ENCODE data around the gene MYCL.
"Not testable (repeated sequence)": the region's sequence is repeated elsewhere in the genome, so short reads cannot be mapped to it uniquely, and the experiment has no call there.

The MYCL gene

GRCh38 chr1:39890273-39890672 lies 11.4 kb downstream of the MYCL start:
- no peak for DNase-seq

DNA sequence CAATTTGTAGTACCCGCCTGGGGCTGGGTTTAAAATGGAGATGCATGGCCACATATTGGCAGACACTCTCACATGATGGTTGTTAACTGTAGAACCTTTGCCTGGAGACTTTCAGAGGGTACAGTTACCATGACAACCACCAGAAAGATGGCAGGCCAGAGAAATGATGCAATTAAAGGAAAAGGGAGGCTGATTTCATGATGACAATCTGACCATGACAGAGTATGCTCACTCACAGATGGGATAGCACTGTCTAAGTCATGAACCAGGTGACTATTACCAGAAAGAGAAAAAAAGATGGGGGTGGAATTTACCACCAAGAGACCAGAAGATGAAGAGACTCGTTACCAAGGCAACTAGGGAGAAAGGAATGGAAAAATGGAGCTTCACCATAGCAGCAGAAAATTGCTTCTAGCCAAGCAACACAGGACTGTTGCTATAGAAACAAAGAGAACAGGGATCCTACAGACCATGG lies 14.9 kb downstream of the MYCL start:
- no peak for DNase-seq

DNA sequence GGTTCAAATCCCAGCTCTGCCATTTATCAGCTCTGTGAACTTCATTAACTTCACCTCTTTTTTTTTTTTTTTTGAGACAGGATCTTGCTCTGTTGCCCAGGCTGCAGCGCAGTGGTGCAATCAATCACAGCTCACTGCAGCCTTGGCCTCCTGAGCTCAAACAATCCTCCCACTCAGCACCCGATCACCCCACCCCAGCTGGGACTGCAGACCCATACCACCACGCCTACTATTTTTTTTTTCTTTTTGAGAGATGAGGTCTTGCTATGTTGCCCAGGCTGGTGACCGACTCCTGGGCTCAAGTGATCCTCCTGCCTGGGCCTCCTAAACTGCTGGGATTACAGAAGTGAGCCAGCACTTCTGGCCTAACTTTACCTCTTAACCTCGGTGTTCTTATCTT lies 16.2 kb downstream of the MYCL start:
- no peak for DNase-seq

GRCh38 chr1:39882152-39882551 lies 19.6 kb downstream of the MYCL start:
- no peak for DNase-seq

GRCh38 chr1:39877980-39878956 lies 23.4 kb downstream of the MYCL start:
- no peak for DNase-seq

GRCh38 chr1:39877231-39877778 lies 24.4 kb downstream of the MYCL start:
- no peak for DNase-seq

DNA sequence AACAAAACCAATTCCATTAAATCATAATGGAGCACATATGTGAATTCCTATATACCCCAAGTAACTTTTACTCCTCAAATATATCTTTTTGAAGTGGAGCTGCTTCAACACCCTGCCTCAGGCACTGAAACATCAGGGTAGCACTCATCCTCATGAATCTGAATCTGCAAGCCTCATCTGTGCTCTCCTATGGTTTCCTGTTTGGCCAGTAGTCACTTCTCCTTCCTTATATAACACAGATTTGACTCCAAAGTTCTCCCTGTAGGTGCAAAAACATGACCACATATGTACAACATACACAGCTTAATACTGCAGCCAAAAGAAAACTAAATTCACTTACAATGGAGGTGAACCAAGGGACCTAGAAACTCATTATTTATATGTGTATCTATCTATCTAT lies 25.6 kb downstream of the MYCL start:
- DNase-seq: no peak

DNA sequence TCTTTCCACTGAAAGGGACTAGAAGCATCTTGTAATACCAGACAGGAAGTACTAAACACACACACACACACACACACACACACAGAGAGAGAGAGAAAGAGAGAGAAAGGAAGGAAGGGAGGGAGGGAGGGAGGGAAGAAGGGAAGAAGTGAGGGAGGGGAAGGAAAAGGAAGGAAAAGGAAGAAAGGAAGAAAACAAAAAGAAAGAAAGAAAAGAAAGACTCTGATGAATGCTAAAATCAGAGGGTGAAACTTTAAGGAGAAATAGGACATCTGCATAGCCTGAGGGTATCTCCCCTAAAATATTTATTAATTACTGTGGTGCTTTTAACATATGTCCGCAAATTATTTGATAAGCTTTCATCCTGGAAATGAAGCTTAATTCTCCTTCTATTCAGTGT lies 29.0 kb downstream of the MYCL start:
- no peak for DNase-seq

DNA sequence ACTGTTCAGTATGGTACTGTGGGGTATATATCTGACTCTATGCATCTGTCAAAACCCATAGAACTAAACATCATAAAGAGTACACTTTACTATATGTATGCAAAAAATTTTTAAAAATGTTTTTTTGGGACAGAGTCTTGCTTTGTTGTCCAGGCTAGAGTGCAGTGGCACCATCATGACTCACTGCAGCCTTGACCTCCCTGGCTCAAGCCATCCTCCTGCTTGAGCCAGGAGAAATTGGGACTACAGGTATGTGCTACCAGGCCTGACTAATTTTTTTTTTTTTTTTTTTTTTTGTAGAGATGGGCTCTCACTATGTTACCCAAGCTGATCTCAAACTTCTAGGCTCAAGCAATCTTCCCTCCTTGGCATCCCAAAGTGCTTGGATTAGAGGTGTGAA lies 29.9 kb downstream of the MYCL start:
- DNase-seq: no peak

DNA sequence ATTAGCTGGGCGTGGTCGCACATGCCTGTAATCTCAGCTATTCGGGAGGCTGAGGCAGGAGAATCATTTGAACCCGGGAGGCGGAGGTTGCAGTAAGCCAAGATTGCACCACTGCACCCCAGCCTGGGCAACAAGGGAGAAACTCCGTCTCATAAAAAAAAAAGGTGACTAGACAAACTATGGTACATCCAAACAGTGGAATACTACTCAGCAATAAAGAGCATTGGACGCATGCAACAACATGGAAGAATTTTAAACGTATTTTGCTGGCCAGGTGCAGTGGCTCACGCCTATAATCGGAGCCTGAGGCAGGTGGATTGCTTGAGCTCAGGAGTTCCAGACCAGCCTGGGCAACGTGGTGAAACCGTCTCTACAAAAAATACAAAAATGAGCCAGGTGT lies 30.7 kb downstream of the MYCL start:
- DNase-seq: not testable (repeated sequence)

DNA sequence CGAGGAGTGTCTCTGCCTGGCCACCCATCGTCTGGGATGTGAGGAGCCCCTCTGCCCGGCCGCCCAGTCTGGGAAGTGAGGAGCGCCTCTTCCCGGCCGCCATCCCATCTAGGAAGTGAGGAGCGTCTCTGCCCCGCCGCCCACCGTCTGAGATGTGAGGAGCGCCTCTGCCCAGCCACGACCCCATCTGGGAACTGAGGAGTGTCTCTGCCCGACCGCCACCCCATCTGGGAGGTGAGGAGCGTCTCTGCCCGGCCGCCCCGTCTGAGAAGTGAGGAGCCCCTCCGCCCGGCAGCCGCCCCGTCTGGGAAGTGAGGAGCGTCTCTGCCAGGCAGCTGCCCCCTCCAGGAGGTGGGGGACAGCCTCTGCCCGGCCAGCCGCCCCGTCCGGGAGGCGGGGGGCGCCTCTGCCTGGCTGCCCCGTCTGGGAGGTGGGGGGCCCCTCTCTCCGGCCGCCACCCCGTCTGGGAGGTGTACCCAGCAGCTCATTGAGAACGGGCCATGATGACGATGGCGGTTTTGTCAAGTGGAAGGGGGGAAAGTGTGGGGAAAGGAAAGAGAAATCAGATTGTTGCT lies 32.1 kb downstream of the MYCL start:
- not testable (repeated sequence) for DNase-seq

DNA sequence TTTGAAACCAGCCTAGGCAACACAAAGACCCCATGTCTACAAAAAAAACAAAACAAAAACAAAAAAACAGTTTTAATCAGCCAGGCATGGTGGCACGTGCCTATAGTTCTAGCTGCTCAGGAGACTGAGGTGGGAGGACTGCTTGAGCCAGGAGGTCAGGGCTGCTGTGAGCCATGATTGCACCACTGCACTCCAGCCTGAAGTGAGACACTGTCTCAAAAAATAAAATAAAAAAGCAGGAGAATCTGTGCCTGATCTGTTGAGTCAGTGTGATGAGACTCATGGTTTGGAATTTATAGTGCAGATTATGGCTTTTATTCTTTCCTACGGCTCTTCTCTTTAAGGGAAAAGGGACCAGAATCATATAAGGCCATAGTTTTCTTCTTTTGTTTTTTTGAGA lies 35.0 kb downstream of the MYCL start:
- no peak for DNase-seq

GRCh38 chr1:39865762-39866161 lies 36.0 kb downstream of the MYCL start:
- DNase-seq: no peak

- no peak for DNase-seq
These were observed 38.5 kb downstream of the MYCL start for GRCh38 chr1:39863177-39863576.

DNA sequence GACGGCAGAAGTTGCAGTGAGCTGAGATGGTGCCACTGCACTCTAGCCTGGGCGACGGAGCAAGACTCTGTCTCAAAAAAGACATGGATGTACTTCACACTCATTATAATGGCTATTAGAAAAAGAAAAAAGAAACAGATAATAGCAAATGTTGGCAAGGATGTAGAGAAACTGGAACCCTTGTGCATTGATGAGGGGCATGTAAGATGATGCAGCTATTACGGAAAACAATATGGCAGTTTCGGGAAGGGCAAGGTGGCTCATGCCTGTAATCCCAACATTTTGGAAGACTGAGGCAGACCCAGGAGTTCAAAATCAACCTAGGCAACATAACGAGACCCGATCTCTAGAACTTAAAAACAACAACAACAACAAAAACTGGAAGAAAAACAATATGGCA lies 40.7 kb downstream of the MYCL start:
- DNase-seq: no peak

DNA sequence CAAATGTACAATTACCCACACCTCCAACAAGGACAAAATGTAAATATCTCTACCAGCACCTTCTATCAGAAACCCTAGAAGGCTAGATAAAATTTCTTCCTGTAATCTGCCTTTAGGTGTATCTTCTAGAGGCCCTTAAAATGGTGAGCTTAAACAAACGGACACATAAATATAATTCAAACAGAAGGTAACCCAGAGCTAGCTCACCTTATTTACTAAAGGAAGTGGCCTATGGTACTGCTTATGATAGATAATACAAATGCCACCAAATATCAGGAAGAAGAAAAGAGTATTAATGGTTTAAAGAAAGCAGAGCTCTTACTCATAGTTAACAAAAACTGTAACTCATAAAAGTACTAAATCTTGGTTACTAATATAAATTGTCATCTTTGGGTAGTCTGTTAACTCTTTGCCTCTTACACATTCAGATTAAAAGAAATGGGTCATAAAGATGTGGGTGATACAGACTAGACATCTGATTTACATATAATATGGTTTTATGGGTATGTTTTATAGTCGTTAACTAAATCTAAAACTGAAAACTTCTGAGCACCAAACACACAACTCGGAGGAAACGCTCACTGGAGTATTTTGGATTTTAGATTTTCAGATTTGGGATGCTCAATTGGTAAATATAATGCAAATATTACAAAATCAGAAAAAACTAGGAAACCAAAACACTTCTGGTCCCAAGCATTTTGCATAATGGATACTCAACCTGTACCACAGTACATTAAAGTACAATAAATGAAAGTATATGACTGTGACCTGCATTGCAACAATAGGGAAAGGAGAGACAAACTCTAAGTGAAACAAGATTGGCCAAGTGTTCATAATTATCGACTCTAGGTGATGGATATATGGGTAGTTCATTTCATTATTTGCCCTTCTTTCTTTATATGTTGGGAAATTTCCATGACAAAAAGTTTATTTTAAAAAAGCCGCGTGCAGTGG lies 41.6 kb downstream of the MYCL start:
- no peak for DNase-seq

- DNase-seq: no peak
These were observed 43.4 kb downstream of the MYCL start for GRCh38 chr1:39858315-39858714.

- no peak for DNase-seq
These were observed 44.4 kb downstream of the MYCL start for GRCh38 chr1:39857126-39857878.

DNA sequence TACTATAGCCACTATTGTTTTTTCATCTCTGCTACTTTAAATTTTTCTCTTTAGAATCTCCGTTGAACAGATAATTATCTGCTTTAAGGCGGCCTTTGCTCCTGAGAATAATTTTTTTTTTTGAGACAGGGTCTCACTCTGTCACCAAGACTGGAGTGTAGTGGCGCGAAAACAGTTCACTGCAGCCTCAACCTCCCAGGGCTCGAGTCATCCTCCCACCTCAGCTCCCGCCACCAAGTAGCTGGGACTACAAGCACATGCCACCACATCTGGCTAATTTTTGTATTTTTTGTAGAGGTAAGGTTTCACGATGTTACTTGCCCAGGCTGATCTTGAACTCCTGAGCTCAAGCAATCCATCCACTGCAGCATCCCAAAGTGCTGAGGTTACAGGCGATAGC lies 47.0 kb downstream of the MYCL start:
- DNase-seq: no peak

GRCh38 chr1:39854314-39854713 lies 47.4 kb downstream of the MYCL start:
- no peak for DNase-seq

DNA sequence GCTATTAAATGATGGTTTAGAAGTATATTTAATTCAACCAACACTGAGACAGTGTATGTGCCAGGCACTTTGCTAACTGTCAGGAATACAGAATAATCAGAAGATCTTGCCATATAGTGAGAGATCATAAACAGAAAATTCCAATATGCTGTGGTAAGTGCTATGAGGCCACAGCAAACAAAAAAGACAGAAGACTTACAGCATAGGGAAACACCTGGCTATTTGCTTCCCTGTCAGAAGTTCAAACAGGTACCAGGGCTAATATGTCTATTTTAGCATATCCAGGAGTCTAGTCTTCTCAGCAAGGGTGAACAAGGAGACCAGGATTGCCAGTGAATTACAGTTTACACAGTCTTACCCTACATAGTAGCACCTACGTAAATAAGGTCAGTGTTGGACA lies 48.8 kb downstream of the MYCL start:
- no peak for DNase-seq

DNA sequence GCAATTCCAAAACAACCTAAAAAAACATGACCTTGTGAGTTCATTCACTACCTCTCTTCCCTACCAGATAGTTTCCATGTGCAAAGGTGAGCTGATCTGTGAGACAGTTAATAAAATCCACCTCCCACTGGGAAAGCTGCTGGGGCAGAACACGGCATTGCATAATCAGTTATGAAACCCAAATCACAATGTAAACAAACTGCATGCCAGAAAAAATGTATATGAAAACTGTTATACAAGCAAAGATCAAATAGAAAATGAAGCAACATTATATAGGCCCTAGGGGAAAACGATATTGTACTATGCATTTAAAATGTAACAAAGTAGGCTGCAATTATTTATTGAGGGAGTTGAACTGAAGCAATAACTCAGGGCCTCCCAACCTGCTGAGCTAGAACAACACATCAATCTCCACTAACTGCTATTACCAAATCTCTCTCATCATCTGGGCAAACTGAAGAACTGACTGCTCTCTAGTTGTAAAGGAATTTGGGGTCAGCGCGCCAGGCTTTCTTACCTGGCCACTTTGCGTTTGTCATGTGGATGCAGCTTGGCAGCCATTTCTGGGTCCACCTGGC lies 49.4 kb downstream of the MYCL start:
- no peak for DNase-seq

All from activated naive CD4-positive, alpha-beta T cell treated with anti-CD3 and anti-CD28 coated beads, Interleukin-2, amount 50 U/mL, for 16 hours (primary cell).